Parathyroid adenoma (tissue), 2 donors: ENCODE results near the gene BMP7.

Experiments
- H2AFZ ChIP-seq: fragments of 300-600 bp; sonication (generic); one replicate; pipeline ENCODE4 v1.7.0; 2017; ENCODE audit warnings: antibody characterized with exemption, mild to moderate bottlenecking
- H3K27ac ChIP-seq: fragments of 300-600 bp; sonication (generic); one replicate; pipeline ENCODE4 v1.7.0; 2017
- H3K27me3 ChIP-seq: fragments of 300-600 bp; sonication (generic); one replicate; pipeline ENCODE4 v1.7.0; 2017; ENCODE audit warnings: low read length; ENCODE audit not compliant: control insufficient read depth, insufficient read depth
- H3K36me3 ChIP-seq: fragments of 300-600 bp; sonication (generic); one replicate; pipeline ENCODE4 v1.7.0; 2017; ENCODE audit warnings: low read length; ENCODE audit not compliant: control insufficient read depth, insufficient read depth
- H3K4me1 ChIP-seq: fragments of 300-600 bp; sonication (generic); one replicate; pipeline ENCODE4 v1.7.0; 2017; ENCODE audit warnings: control low read depth
- H3K4me2 ChIP-seq: fragments of 300-600 bp; sonication (generic); one replicate; pipeline ENCODE4 v1.7.0; 2017; ENCODE audit warnings: low read length
- H3K4me3 ChIP-seq: fragments of 300-600 bp; sonication (generic); one replicate; pipeline ENCODE4 v1.7.0; 2017; ENCODE audit warnings: low read depth, low read length
- H3K79me2 ChIP-seq: fragments of 300-600 bp; sonication (generic); one replicate; pipeline ENCODE4 v1.7.0; 2017; ENCODE audit warnings: control low read depth
- H3K9ac ChIP-seq: fragments of 300-600 bp; sonication (generic); one replicate; pipeline ENCODE4 v1.7.0; 2017; ENCODE audit warnings: mild to moderate bottlenecking
- H3K9me3 ChIP-seq: fragments of 300-600 bp; sonication (generic); one replicate; pipeline ENCODE4 v1.7.0; 2017; ENCODE audit warnings: low read length; ENCODE audit not compliant: control insufficient read depth
- CTCF ChIP-seq: fragments of 300-600 bp; sonication (generic); IDR thresholded peaks from one replicate; pipeline ENCODE4 v1.7.0; 2017; ENCODE audit warnings: antibody characterized with exemption, mild to moderate bottlenecking
- donor health status: primary hyperparathyroidism.

Gene BMP7

GRCh38 chr20:57293995-57294394 is 27.6 kb upstream of the BMP7 start:
- no peaks in the 10 kb centered on the region for H3K9me3 ChIP-seq
- no peak overlapping the region for H3K9ac ChIP-seq
- H3K4me1 ChIP-seq: no peaks in the 10 kb centered on the region
- no peak overlapping the region for H3K27ac ChIP-seq
- no peaks in the 10 kb centered on the region for H3K79me2 ChIP-seq
- peaks cover 3% of the 10 kb centered on the region for H3K27me3 ChIP-seq
- TF ChIP-seq CTCF: no peak
- H3K36me3 ChIP-seq: no peaks in the 10 kb centered on the region
- H3K4me2 ChIP-seq: no peak overlapping the region
- H3K4me3 ChIP-seq: no peak overlapping the region
- no peak overlapping the region for H2AFZ ChIP-seq

DNA sequence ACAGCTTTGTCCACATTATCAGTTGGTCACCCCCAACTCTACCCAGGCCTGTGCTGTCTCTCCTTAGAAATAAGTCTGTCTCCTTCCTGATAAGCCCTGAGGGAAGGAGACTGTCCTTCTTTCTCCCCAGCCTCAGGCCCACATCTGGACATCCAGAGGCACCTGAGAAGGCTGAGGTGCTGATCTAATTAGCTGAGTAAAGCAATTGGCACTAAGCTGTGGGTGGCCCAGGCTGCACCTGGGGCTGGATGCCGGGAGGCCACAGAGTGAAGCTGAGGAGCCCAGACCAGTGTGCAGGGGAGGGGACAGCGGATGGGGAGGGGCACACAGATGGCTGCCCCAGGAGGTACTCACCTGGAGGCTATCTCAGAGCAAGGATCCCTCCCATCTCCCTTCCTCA is 26.2 kb upstream of the BMP7 start:
- H3K4me3 ChIP-seq: no peak overlapping the region
- H3K27me3 ChIP-seq: peaks cover 3% of the 10 kb centered on the region
- H3K79me2 ChIP-seq: no peaks in the 10 kb centered on the region
- no peaks in the 10 kb centered on the region for H3K36me3 ChIP-seq
- no peaks in the 10 kb centered on the region for H3K4me1 ChIP-seq
- H3K9me3 ChIP-seq: no peaks in the 10 kb centered on the region
- TF ChIP-seq CTCF: no peak
- H2AFZ ChIP-seq: no peak overlapping the region
- no peak overlapping the region for H3K9ac ChIP-seq
- no peak overlapping the region for H3K4me2 ChIP-seq
- no peak overlapping the region for H3K27ac ChIP-seq

- TF ChIP-seq CTCF: no peak
- no peaks in the 10 kb centered on the region for H3K9me3 ChIP-seq
- no peak overlapping the region for H3K9ac ChIP-seq
- H3K27ac ChIP-seq: no peak overlapping the region
- H3K36me3 ChIP-seq: no peaks in the 10 kb centered on the region
- peaks cover 3% of the 10 kb centered on the region for H3K27me3 ChIP-seq
- no peak overlapping the region for H3K4me3 ChIP-seq
- H3K79me2 ChIP-seq: no peaks in the 10 kb centered on the region
- no peak overlapping the region for H3K4me2 ChIP-seq
- H2AFZ ChIP-seq: no peak overlapping the region
- no peaks in the 10 kb centered on the region for H3K4me1 ChIP-seq
Observed at GRCh38 chr20:57291694-57292093, 25.3 kb upstream of the BMP7 start.

DNA sequence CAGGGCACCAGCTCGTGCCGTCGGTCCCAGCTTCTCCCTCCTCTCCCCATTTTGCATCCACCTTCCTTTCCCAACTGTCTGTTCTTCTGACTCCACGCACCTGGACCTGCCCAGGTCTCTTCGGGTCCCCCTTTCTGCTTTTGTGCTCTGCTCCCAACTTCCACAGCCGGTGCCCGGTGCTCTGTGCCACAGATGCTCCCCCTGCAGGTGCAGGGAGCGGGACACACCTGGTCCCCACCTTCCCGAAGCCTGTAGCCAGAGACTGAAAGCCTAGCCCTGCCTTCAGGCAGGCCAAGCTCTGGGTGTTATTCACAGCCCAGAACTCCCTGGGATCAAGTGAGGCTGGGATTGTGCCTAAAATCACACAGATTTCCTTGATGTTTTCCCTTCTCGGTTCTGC is 24.6 kb upstream of the BMP7 start:
- Histone ChIP-seq H3K27me3 (peaks cover 3% of the 10 kb centered on the region), H3K4me3 (no peak overlapping the region), H2AFZ (no peak overlapping the region), H3K9me3 (no peaks in the 10 kb centered on the region), H3K4me2 (no peak overlapping the region), H3K4me1 (no peaks in the 10 kb centered on the region), H3K9ac (no peak overlapping the region), H3K79me2 (no peaks in the 10 kb centered on the region), H3K36me3 (no peaks in the 10 kb centered on the region), H3K27ac (no peak overlapping the region)
- no peak for TF ChIP-seq CTCF

- TF ChIP-seq CTCF: no peak
- H3K27me3 ChIP-seq: peaks cover 3% of the 10 kb centered on the region
Observed at GRCh38 chr20:57290178-57290484, 23.7 kb upstream of the BMP7 start.

More at GRCh38 chr20:57290178-57290484, 23.7 kb upstream of the BMP7 start:
- Histone ChIP-seq H3K9ac (no peak overlapping the region), H2AFZ (no peak overlapping the region), H3K79me2 (no peaks in the 10 kb centered on the region), H3K9me3 (no peaks in the 10 kb centered on the region), H3K4me3 (no peak overlapping the region), H3K27ac (no peak overlapping the region), H3K4me2 (no peak overlapping the region), H3K36me3 (no peaks in the 10 kb centered on the region), H3K4me1 (no peaks in the 10 kb centered on the region)
